MCF 10A (cell line): ENCODE data around the gene MYH1. TPM values are rescaled to one million over a fixed set of nuclear protein-coding genes. Genes with fewer than 3 reads are reported as not detected.

Source experiments
- BruUV-seq: library from RNA; stranded (reverse); fragments of 400-500 nt; replicated peaks from 2 replicates; lab custom pipeline; 2021; lab: Mats Ljungman, UMichigan
- CTCF ChIA-PET: fragments of 300-600 bp; sonication (Branson Sonifier 250); formaldehyde crosslinking; extraction: SDS; loops from one replicate; lab custom pipeline; 2021; ENCODE audit warnings: antibody characterized with exemption, inconsistent platforms; lab: Yijun Ruan, JAX
- POLR2A ChIA-PET: fragments of 300-600, 350-650 bp; sonication (Branson Sonifier 250); formaldehyde crosslinking; extraction: SDS; loops from one replicate; lab custom pipeline; 2020; ENCODE audit warnings: antibody characterized with exemption, inconsistent platforms; lab: Yijun Ruan, JAX
- DNase-seq: peaks from one replicate; pipeline ENCODE4 v3.0.0-alpha.2; 2018; ENCODE audit not compliant: unreplicated experiment
- H3K27ac Mint-ChIP-seq: one replicate; pipeline ENCODE4 v1.8.0; 2022; ENCODE audit warnings: mild to moderate bottlenecking, low read depth, mixed read lengths; ENCODE audit not compliant: unreplicated experiment
- H3K27me3 Mint-ChIP-seq: one replicate; pipeline ENCODE4 v1.8.0; 2022; ENCODE audit warnings: mixed read lengths; ENCODE audit not compliant: insufficient read depth, unreplicated experiment
- H3K36me3 Mint-ChIP-seq: one replicate; pipeline ENCODE4 v1.8.0; 2022; ENCODE audit warnings: mild to moderate bottlenecking, moderate library complexity, mixed read lengths; ENCODE audit not compliant: insufficient read depth, unreplicated experiment
- H3K4me1 Mint-ChIP-seq: one replicate; pipeline ENCODE4 v1.8.0; 2022; ENCODE audit warnings: mixed read lengths; ENCODE audit not compliant: insufficient read depth, unreplicated experiment
- H3K4me3 Mint-ChIP-seq: one replicate; pipeline ENCODE4 v1.8.0; 2022; ENCODE audit warnings: mild to moderate bottlenecking, moderate library complexity, mixed read lengths; ENCODE audit not compliant: unreplicated experiment
- H3K9me3 Mint-ChIP-seq: one replicate; pipeline ENCODE4 v1.8.0; 2022; ENCODE audit warnings: mixed read lengths; ENCODE audit not compliant: unreplicated experiment
- intact Hi-C: fragments of 100-400 bp; cut with micrococcal nuclease; formaldehyde crosslinking; loops from 2 replicates; pipeline ENCODE4 v1.14.1; 2022
- total RNA-seq: library from RNA; stranded (reverse); gene quantifications from 2 replicates; pipeline ENCODE4 v1.2.3, GENCODE V29; 2022
- TF ChIP-seq, protein P1 (sequence below): fragments of 200-600 bp; IDR thresholded peaks from one replicate; pipeline ENCODE4 v1.8.0; 2022; ENCODE audit warnings: antibody characterized with exemption, mild to moderate bottlenecking; ENCODE audit not compliant: unreplicated experiment

Gene MYH1
- total RNA-seq, 1 experiment from 2014 or later: not detected

DNA sequence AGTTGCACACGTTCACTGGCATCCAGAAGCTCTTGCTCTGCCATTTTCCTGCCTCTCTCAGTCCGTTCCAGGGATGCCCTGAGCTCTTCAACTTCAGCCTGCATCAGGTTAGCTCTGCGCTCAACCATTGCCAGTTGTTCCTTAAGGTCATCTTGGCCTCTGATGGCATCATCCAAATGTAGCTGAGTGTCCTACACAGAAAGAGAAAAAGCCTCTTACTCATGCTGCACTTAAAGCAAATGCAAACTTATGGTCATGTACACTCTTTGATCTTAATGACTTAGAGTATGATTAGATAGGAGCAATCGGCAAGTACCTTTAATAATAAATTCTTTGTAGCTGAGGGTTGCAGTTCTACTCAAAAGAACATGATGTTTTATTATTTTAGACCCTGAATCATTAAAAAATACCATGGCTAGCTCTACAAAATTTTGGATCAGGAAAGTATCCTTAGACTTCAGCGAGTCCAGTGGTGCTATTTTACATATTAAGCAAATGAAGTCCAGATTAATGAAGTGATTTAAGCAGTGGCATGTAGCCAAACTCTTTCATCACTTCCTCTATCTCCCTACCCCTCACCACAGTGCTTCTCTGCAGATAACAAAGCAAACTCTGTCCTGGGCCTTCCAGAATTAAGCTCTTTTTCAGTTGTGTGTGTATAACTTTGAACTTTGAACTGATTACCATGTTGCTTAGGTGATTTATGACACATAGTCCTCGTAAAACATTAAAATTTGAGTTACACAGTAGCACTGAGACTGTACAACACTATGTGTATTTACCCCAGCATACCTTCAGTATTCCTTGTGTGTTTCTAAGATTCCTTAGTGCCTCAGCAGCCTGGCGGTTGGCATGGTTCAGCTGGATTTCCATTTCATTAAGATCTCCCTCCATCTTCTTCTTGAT lies 71.1 kb downstream of the MYH1 start:
- Mint-ChIP-seq H3K9me3 (no peaks in the 10 kb centered on the region), H3K27me3 (peaks cover 71% of the 10 kb centered on the region), H3K36me3 (peaks cover 6% of the 10 kb centered on the region), H3K4me1 (no peaks in the 10 kb centered on the region), H3K4me3 (no peak overlapping the region), H3K27ac (no peak overlapping the region)
- no TSS peak for BruUV-seq
- POLR2A ChIA-PET: no interaction called here
- CTCF ChIA-PET: interaction anchor here (1.0 kb wide), 1 partner anchor 12 kb away, joined by 3 read pairs; no protein-coding TSS in a partner anchor
- DNase-seq: no peak
- TF ChIP-seq, protein P1, sequence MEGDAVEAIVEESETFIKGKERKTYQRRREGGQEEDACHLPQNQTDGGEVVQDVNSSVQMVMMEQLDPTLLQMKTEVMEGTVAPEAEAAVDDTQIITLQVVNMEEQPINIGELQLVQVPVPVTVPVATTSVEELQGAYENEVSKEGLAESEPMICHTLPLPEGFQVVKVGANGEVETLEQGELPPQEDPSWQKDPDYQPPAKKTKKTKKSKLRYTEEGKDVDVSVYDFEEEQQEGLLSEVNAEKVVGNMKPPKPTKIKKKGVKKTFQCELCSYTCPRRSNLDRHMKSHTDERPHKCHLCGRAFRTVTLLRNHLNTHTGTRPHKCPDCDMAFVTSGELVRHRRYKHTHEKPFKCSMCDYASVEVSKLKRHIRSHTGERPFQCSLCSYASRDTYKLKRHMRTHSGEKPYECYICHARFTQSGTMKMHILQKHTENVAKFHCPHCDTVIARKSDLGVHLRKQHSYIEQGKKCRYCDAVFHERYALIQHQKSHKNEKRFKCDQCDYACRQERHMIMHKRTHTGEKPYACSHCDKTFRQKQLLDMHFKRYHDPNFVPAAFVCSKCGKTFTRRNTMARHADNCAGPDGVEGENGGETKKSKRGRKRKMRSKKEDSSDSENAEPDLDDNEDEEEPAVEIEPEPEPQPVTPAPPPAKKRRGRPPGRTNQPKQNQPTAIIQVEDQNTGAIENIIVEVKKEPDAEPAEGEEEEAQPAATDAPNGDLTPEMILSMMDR: no peak
- intact Hi-C loops: no loop called here

Other genes starting within 250 kb of the MYH1 start
- not detected in 2 replicates for gene MYH13, start 145.5 kb downstream of the MYH1 start, total RNA-seq
- not detected in 2 replicates for gene MYH8, start 96.6 kb downstream of the MYH1 start, total RNA-seq
- gene MYH4, start 49.0 kb downstream of the MYH1 start, total RNA-seq: not detected in 2 replicates
- not detected in 2 replicates for gene MYH2, start 31.1 kb upstream of the MYH1 start, total RNA-seq
- gene MYH3, start 138.8 kb upstream of the MYH1 start, total RNA-seq: 1.4 and 2.1 TPM in 2 replicates
- 55.8 and 58.8 TPM in 2 replicates for gene SCO1, start 179.0 kb upstream of the MYH1 start, total RNA-seq
- 8.2 and 9.8 TPM in 2 replicates for gene ADPRM, start 179.1 kb upstream of the MYH1 start, total RNA-seq
- gene TMEM220, start 211.5 kb upstream of the MYH1 start, total RNA-seq: 0.96 and 1.1 TPM in 2 replicates